Measurements from ENCODE around the gene SERPINA1.

SERPINA1 gene

GRCh38 chr14:94338023-94338422, 50.4 kb downstream of the SERPINA1 start:
- no peak overlapping the region for H2AK5ac ChIP-seq (ENCODE audit: low read length, severe bottlenecking)
- no peaks in the 10 kb centered on the region for H3K79me1 ChIP-seq (replicated peaks; ENCODE audit: low read length, poor library complexity, severe bottlenecking)
- no peak overlapping the region for H3K23ac ChIP-seq (ENCODE audit: low read length in 2 of 2)
- H3K9ac ChIP-seq (ENCODE audit: low read length), result no peak overlapping the region
- H4K8ac ChIP-seq (ENCODE audit: low read length), result no peak overlapping the region
- no peak overlapping the region for H3K4me2 ChIP-seq (ENCODE audit: low read length, poor library complexity, severe bottlenecking)
- 63% methylated on average over 2 of the region's 2 CpGs for WGBS
- no peaks in the 10 kb centered on the region for H3K27me3 ChIP-seq (ENCODE audit: control insufficient read depth in 1 of 2, insufficient read depth in 1 of 2, low read length in 2 of 2)
- no peak overlapping the region for H3K27ac ChIP-seq (ENCODE audit: low read length, poor library complexity, severe bottlenecking)
- no peak for DNase-seq
- no peak overlapping the region for H3K4ac ChIP-seq (ENCODE audit: low read depth in 1 of 2, low read length in 2 of 2)
- peaks cover 4% of the 10 kb centered on the region for H3K4me1 ChIP-seq (ENCODE audit: control insufficient read depth, insufficient read depth, low read depth, low read length)
- H3K14ac ChIP-seq (ENCODE audit: low read length in 2 of 2), result no peak overlapping the region
- H3K18ac ChIP-seq (ENCODE audit: low read depth in 1 of 2, low read length in 2 of 2), result no peak overlapping the region
- H2BK120ac ChIP-seq (ENCODE audit: low read depth, low read length), result no peak overlapping the region
- H2AFZ ChIP-seq (ENCODE audit: low read depth, low read length), result no peak overlapping the region
- H2BK12ac ChIP-seq (ENCODE audit: low read length in 2 of 2), result no peak overlapping the region
- H4K91ac ChIP-seq (ENCODE audit: low read length), result no peak overlapping the region
- H3K36me3 ChIP-seq (ENCODE audit: control insufficient read depth in 1 of 2, insufficient read depth in 2 of 2, low read depth in 1 of 2, low read length in 2 of 2), result no peaks in the 10 kb centered on the region
- H2BK15ac ChIP-seq (ENCODE audit: low read depth, poor library complexity, severe bottlenecking), result no peak overlapping the region
- H2BK5ac ChIP-seq (ENCODE audit: low read depth, low read length, poor library complexity, severe bottlenecking), result no peak overlapping the region
- H3K4me3 ChIP-seq (ENCODE audit: insufficient read depth in 1 of 2, low read depth in 1 of 2, low read length in 2 of 2), result no peak overlapping the region
- no peaks in the 10 kb centered on the region for H3K9me3 ChIP-seq (ENCODE audit: control insufficient read depth, low read length)

- 67% methylated on average over 6 of the region's 6 CpGs for WGBS
- H3K23ac ChIP-seq (ENCODE audit: low read length in 2 of 2), result no peak overlapping the region
- no peaks in the 10 kb centered on the region for H3K36me3 ChIP-seq (ENCODE audit: control insufficient read depth in 1 of 2, insufficient read depth in 2 of 2, low read depth in 1 of 2, low read length in 2 of 2)
- H2BK15ac ChIP-seq (ENCODE audit: low read depth, poor library complexity, severe bottlenecking), result no peak overlapping the region
- H3K4me3 ChIP-seq (ENCODE audit: insufficient read depth in 1 of 2, low read depth in 1 of 2, low read length in 2 of 2), result no peak overlapping the region
- no peak overlapping the region for H3K9ac ChIP-seq (ENCODE audit: low read length)
- no peak overlapping the region for H2AK5ac ChIP-seq (ENCODE audit: low read length, severe bottlenecking)
- no peak overlapping the region for H2BK12ac ChIP-seq (ENCODE audit: low read length in 2 of 2)
- no peak overlapping the region for H3K4ac ChIP-seq (ENCODE audit: low read depth in 1 of 2, low read length in 2 of 2)
- H4K8ac ChIP-seq (ENCODE audit: low read length), result no peak overlapping the region
- no peak overlapping the region for H3K14ac ChIP-seq (ENCODE audit: low read length in 2 of 2)
- no peak for DNase-seq
- H3K4me1 ChIP-seq (ENCODE audit: control insufficient read depth, insufficient read depth, low read depth, low read length), result no peaks in the 10 kb centered on the region
- no peak overlapping the region for H4K91ac ChIP-seq (ENCODE audit: low read length)
- H3K27ac ChIP-seq (ENCODE audit: low read length, poor library complexity, severe bottlenecking), result no peak overlapping the region
- H2BK120ac ChIP-seq (ENCODE audit: low read depth, low read length), result no peak overlapping the region
- no peak overlapping the region for H2AFZ ChIP-seq (ENCODE audit: low read depth, low read length)
- no peaks in the 10 kb centered on the region for H3K27me3 ChIP-seq (ENCODE audit: control insufficient read depth in 1 of 2, insufficient read depth in 1 of 2, low read length in 2 of 2)
- H2BK5ac ChIP-seq (ENCODE audit: low read depth, low read length, poor library complexity, severe bottlenecking), result no peak overlapping the region
- H3K9me3 ChIP-seq (ENCODE audit: control insufficient read depth, low read length), result no peaks in the 10 kb centered on the region
- H3K18ac ChIP-seq (ENCODE audit: low read depth in 1 of 2, low read length in 2 of 2), result no peak overlapping the region
- no peaks in the 10 kb centered on the region for H3K79me1 ChIP-seq (replicated peaks; ENCODE audit: low read length, poor library complexity, severe bottlenecking)
- H3K4me2 ChIP-seq (ENCODE audit: low read length, poor library complexity, severe bottlenecking), result no peak overlapping the region
Measured at GRCh38 chr14:94337274-94337673, 51.1 kb downstream of the SERPINA1 start.

DNA sequence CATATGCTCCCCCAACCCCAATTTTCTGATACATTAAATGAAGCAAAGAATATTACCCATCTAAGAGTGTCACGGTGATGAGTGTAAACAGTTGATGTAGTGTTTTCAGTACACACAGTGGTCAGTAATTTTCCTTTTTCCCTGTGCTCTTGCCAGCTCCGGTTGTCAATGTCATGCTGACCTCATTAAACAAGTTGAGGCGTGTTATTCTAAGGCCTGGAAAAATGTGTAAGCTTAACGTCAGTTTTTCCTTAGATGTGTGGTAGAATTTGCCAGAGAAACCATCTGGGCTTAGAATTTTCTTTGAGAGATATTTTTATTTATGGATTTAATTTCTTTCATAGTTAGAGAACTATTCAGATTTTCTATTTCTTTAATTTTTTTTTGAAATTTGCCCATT, 53.5 kb downstream of the SERPINA1 start:
- Histone ChIP-seq H3K36me3 (ENCODE audit: control insufficient read depth in 1 of 2, insufficient read depth in 2 of 2, low read depth in 1 of 2, low read length in 2 of 2) (no peaks in the 10 kb centered on the region), H3K4ac (ENCODE audit: low read depth in 1 of 2, low read length in 2 of 2) (no peak overlapping the region), H3K27me3 (ENCODE audit: control insufficient read depth in 1 of 2, insufficient read depth in 1 of 2, low read length in 2 of 2) (no peaks in the 10 kb centered on the region), H3K23ac (ENCODE audit: low read length in 2 of 2) (no peak overlapping the region), H2AFZ (ENCODE audit: low read depth, low read length) (no peak overlapping the region), H3K4me3 (ENCODE audit: insufficient read depth in 1 of 2, low read depth in 1 of 2, low read length in 2 of 2) (no peak overlapping the region), H3K18ac (ENCODE audit: low read depth in 1 of 2, low read length in 2 of 2) (no peak overlapping the region), H3K79me1 (replicated peaks; ENCODE audit: low read length, poor library complexity, severe bottlenecking) (no peaks in the 10 kb centered on the region), H4K8ac (ENCODE audit: low read length) (no peak overlapping the region), H2BK12ac (ENCODE audit: low read length in 2 of 2) (no peak overlapping the region), H3K4me2 (ENCODE audit: low read length, poor library complexity, severe bottlenecking) (no peak overlapping the region), H4K91ac (ENCODE audit: low read length) (no peak overlapping the region), H2BK120ac (ENCODE audit: low read depth, low read length) (no peak overlapping the region), H2BK5ac (ENCODE audit: low read depth, low read length, poor library complexity, severe bottlenecking) (no peak overlapping the region), H3K4me1 (ENCODE audit: control insufficient read depth, insufficient read depth, low read depth, low read length) (no peaks in the 10 kb centered on the region), H3K27ac (ENCODE audit: low read length, poor library complexity, severe bottlenecking) (no peak overlapping the region), H3K9ac (ENCODE audit: low read length) (peak overlapping the region; percentile 67), H2AK5ac (ENCODE audit: low read length, severe bottlenecking) (no peak overlapping the region), H3K9me3 (ENCODE audit: control insufficient read depth, low read length) (no peaks in the 10 kb centered on the region), H2BK15ac (ENCODE audit: low read depth, poor library complexity, severe bottlenecking) (no peak overlapping the region), H3K14ac (ENCODE audit: low read length in 2 of 2) (no peak overlapping the region)
- DNase-seq, result no peak
- WGBS, result 79% methylated on average over 4 of the region's 4 CpGs

DNA sequence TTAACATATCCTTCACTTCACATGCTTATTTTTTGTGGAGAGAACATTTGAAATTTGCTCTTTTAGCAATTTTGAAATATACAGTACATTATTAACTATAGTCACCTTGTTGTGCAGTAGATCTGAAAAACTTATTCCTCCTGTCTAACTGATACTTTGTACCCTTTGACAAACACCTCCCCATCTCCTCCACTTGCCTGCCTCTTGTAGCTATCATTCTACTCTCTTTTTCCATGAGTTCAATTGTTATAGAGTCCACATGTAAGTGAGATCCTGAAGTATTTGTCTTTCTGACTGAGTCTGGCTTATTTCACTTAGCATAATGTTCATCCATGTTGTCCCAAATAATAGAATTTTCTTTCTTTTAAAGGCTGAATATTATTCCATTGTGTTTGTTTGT, 55.8 kb downstream of the SERPINA1 start:
- Histone ChIP-seq H3K79me1 (replicated peaks; ENCODE audit: low read length, poor library complexity, severe bottlenecking) (no peaks in the 10 kb centered on the region), H2BK12ac (ENCODE audit: low read length in 2 of 2) (no peak overlapping the region), H3K4me1 (ENCODE audit: control insufficient read depth, insufficient read depth, low read depth, low read length) (no peaks in the 10 kb centered on the region), H3K18ac (ENCODE audit: low read depth in 1 of 2, low read length in 2 of 2) (no peak overlapping the region), H3K36me3 (ENCODE audit: control insufficient read depth in 1 of 2, insufficient read depth in 2 of 2, low read depth in 1 of 2, low read length in 2 of 2) (no peaks in the 10 kb centered on the region), H3K4me2 (ENCODE audit: low read length, poor library complexity, severe bottlenecking) (no peak overlapping the region), H4K8ac (ENCODE audit: low read length) (no peak overlapping the region), H2AK5ac (ENCODE audit: low read length, severe bottlenecking) (no peak overlapping the region), H3K9me3 (ENCODE audit: control insufficient read depth, low read length) (no peaks in the 10 kb centered on the region), H3K4ac (ENCODE audit: low read depth in 1 of 2, low read length in 2 of 2) (no peak overlapping the region), H4K91ac (ENCODE audit: low read length) (no peak overlapping the region), H2AFZ (ENCODE audit: low read depth, low read length) (no peak overlapping the region), H2BK120ac (ENCODE audit: low read depth, low read length) (no peak overlapping the region), H3K27ac (ENCODE audit: low read length, poor library complexity, severe bottlenecking) (no peak overlapping the region), H3K4me3 (ENCODE audit: insufficient read depth in 1 of 2, low read depth in 1 of 2, low read length in 2 of 2) (no peak overlapping the region), H2BK5ac (ENCODE audit: low read depth, low read length, poor library complexity, severe bottlenecking) (no peak overlapping the region), H2BK15ac (ENCODE audit: low read depth, poor library complexity, severe bottlenecking) (no peak overlapping the region), H3K9ac (ENCODE audit: low read length) (no peak overlapping the region), H3K23ac (ENCODE audit: low read length in 2 of 2) (no peak overlapping the region), H3K14ac (ENCODE audit: low read length in 2 of 2) (no peak overlapping the region), H3K27me3 (ENCODE audit: control insufficient read depth in 1 of 2, insufficient read depth in 1 of 2, low read length in 2 of 2) (no peaks in the 10 kb centered on the region)
- no peak for DNase-seq

Data from mesenchymal stem cell (in vitro differentiated cells and primary cell).